K562 (cell line): ENCODE data around the gene SAPCD1. TPM values are rescaled to one million over a fixed set of nuclear protein-coding genes. Genes with fewer than 3 reads are reported as not detected.

Source experiments
- CREBBP ChIP-seq: IDR thresholded peaks from one replicate; pipeline ENCODE4 v1.6.1; 2012; ENCODE audit warnings: low read depth, mild to moderate bottlenecking, control low read depth, inconsistent platforms, low read length
- CSDE1 ChIP-seq, 2 experiments: fragments of 450-650 bp; IDR thresholded peaks; 2 replicates each; pipeline ENCODE4 v1.6.1; 2016; ENCODE audit warnings: mild to moderate bottlenecking in 1 of 2
- CTCFL ChIP-seq: IDR thresholded peaks from 2 replicates; pipeline ENCODE4 v1.6.1; 2011; ENCODE audit warnings: borderline replicate concordance, low read depth, mild to moderate bottlenecking, moderate library complexity, low read length; ENCODE audit not compliant: insufficient read depth, poor library complexity, severe bottlenecking
- E4F1 ChIP-seq: fragments of 250-450 bp; sonication (Bioruptor Pico); IDR thresholded peaks from 2 replicates; pipeline ENCODE4 v1.5.0; 2021; ENCODE audit warnings: mild to moderate bottlenecking, borderline replicate concordance
- GATAD2A ChIP-seq: fragments of 450-650 bp; IDR thresholded peaks from 2 replicates; pipeline ENCODE4 v1.6.1; 2017
- HNRNPH1 ChIP-seq: fragments of 200-400 bp; formaldehyde crosslinking; optimal IDR thresholded peaks from 2 replicates; pipeline ENCODE3; 2017; ENCODE audit warnings: low read depth, mild to moderate bottlenecking, low read length, moderate library complexity
- KHSRP ChIP-seq: fragments of 450-650 bp; IDR thresholded peaks from 2 replicates; pipeline ENCODE4 v1.6.1; 2017
- MTA1 ChIP-seq: fragments of 450-650 bp; IDR thresholded peaks from 2 replicates; pipeline ENCODE4 v1.6.1; 2017; ENCODE audit warnings: borderline replicate concordance
- POLR2B ChIP-seq: fragments of 450-650 bp; IDR thresholded peaks from 2 replicates; pipeline ENCODE4 v1.6.1; 2018; ENCODE audit warnings: low read depth; ENCODE audit not compliant: partially characterized antibody
- SMARCB1 ChIP-seq: IDR thresholded peaks from 2 replicates; pipeline ENCODE4 v1.6.1; 2011; ENCODE audit warnings: improper control_type of control experiment, low read depth; ENCODE audit not compliant: insufficient read length
- SP2 ChIP-seq: IDR thresholded peaks from 2 replicates; pipeline ENCODE4 v1.6.1; 2011; ENCODE audit warnings: mild to moderate bottlenecking, low read depth, low read length, moderate library complexity; ENCODE audit not compliant: poor library complexity, severe bottlenecking; ENCODE audit errors: extremely low read depth
- SPI1 ChIP-seq: IDR thresholded peaks from 2 replicates; pipeline ENCODE4 v1.6.1; 2011; ENCODE audit warnings: low read depth, low read length, control low read depth, borderline replicate concordance
- STAT6 ChIP-seq: sonication (generic); formaldehyde crosslinking; IDR thresholded peaks from 2 replicates; pipeline ENCODE4 v1.8.1; 2023; ENCODE audit warnings: mild to moderate bottlenecking, missing genetic modification reagents
- TBL1XR1 ChIP-seq, 2 experiments: IDR thresholded peaks; 2 replicates each; pipeline ENCODE4 v1.6.1; 2012; ENCODE audit warnings: improper control_type of control experiment in 2 of 2, low read length in 2 of 2, mild to moderate bottlenecking in 1 of 2
- ZHX1 ChIP-seq: fragments of 150-350 bp; conservative IDR thresholded peaks from 2 replicates; pipeline ENCODE4 v1.6.1; 2014; ENCODE audit warnings: low read length
- ZNF174 ChIP-seq: fragments of 250-450 bp; sonication (Bioruptor Pico); IDR thresholded peaks from 2 replicates; pipeline ENCODE4 v1.4.0; 2020; ENCODE audit warnings: mild to moderate bottlenecking
- polyA plus RNA-seq, 8 experiments: library from polyadenylated mRNA; depleted of rRNA in 4 of 8; stranded (reverse) in 5 of 8; unstranded in 3 of 8; fragments of >200 nt; fragmentation: Nextera tagmentation in 2 of 8; fragmentation: Illumina TruSeq in 1 of 8; extraction: Ambion mirVana in 2 of 8; extraction: Trizol in 1 of 8; gene quantifications; 2 replicates each; pipeline versions ENCODE4 v1.2.1 to v1.2.3, GENCODE V29; 2011 to 2014; ENCODE audit warnings: inconsistent platforms in 1 of 8, missing spikeins in 1 of 8
- total RNA-seq, 7 experiments: library from RNA; depleted of rRNA in 6 of 7; stranded (reverse); fragments of >200 nt in 6 of 7; fragmentation: Illumina TruSeq in 2 of 7; extraction: Trizol in 2 of 7; gene quantifications; 2 replicates each; pipeline versions ENCODE4 v1.2.1 to v1.2.3, GENCODE V29; 2011 to 2021; ENCODE audit warnings: low replicate concordance in 1 of 7

The SAPCD1 gene
- total and polyA plus RNA-seq, 9 of the 15 experiments (the other 6 are each of a cell fraction or from before 2014, with no cell fraction given): 2.6 to 30.2 (median 7.4) TPM

- TF ChIP-seq HNRNPH1: no peak
- TF ChIP-seq SPI1: peak; percentile 51
- peak; percentile 23 to 98; a peak in 3 of 4 replicates for TF ChIP-seq TBL1XR1 (IDR thresholded peaks at IDR 0.05; ENCODE audit: low read length in 2 of 2)
- TF ChIP-seq CREBBP: no peak
- peak; percentile 75 for TF ChIP-seq KHSRP
- peak; percentile 81; the same call in 1 of the 2 replicates for TF ChIP-seq ZHX1
- TF ChIP-seq CTCFL: peak; percentile 6
- no peak for TF ChIP-seq CSDE1 (IDR thresholded peaks at IDR 0.05)
- peak; percentile 60; the same call in 1 of the 2 replicates for TF ChIP-seq E4F1 (CRISPR knock-in tag)
- TF ChIP-seq POLR2B: peak; percentile 83
- peak; percentile 94 for TF ChIP-seq SMARCB1
- peak; percentile 16 for TF ChIP-seq STAT6 (CRISPR knock-in tag)
- TF ChIP-seq SP2: no peak
- TF ChIP-seq MTA1: peak; percentile 92
- no peak for TF ChIP-seq ZNF174 (CRISPR knock-in tag)
- TF ChIP-seq GATAD2A: peak; percentile 97
Measured at GRCh38 chr6:31776989-31777666, 14.7 kb downstream of the SAPCD1 start, which contains the start of gene VWA7 (continued).
